ENCODE measurements around the gene BRICD5. TPM values are rescaled to one million over a fixed set of nuclear protein-coding genes. Genes with fewer than 3 reads are reported as not detected.

Gene BRICD5
- total and polyA plus RNA-seq, 2 of the 13 experiments (the other 11 are each of a cell fraction or from before 2014, with no cell fraction given): 1.6 to 5.8 TPM

DNA sequence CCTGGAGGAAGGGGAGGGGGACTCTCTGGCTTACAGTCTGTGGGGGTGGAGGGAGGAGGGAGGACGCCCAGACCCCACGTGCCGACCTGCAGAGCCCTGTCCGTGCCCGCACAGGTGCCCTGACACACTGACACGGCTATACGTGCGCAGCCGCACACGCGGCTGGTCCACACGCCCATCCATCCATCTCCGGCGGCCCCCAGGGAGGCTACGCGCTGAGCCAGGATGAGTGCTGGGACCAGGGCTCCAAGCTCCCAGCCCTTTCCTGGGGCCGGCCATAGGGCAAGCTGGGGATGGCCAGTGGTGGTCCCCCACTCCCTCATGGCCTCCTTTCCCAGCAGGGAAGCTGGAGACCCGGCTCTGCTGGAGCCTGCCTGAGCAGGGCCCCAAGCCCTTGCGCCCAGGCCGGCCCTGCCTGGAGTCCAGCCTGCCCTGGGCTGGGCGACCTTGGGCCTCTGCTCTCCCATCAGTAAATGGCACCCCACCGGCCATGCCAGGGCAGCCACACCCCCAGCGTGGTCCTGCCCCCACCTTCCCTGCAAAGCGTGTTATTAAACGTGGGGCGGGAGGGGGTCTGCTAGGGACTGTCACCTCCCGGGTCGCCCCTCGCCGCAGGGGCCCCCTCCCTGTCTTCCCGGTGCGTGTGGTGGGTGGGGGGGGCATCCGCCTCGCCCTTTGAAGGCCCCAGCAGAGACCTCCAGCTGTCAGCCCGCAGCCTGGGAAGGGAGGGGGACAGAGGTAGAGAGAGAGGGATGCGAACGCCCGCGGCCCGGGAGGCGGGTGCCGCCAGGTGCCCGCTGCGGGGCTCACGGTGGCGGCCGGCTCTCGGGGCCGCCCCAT is 15.1 kb downstream of the BRICD5 start:
- Histone ChIP-seq H3K9me3 (ENCODE audit: low read length) (no peaks in the 10 kb centered on the region), H3K4me3 (replicated peaks in 1 of 3; ENCODE audit: insufficient read depth in 1 of 3, low read depth in 2 of 3, low read length in 3 of 3) (peak overlapping the region; percentile 53 to 66 (median 53)), H2AFZ (ENCODE audit: low read length) (no peak overlapping the region), H3K36me3 (replicated peaks in 1 of 2; ENCODE audit: control insufficient read depth in 1 of 2, insufficient read depth in 2 of 2, low read length in 2 of 2) (no peaks in the 10 kb centered on the region), H4K20me1 (ENCODE audit: insufficient read depth, low read length) (no peaks in the 10 kb centered on the region), H3K27me3 (ENCODE audit: control insufficient read depth in 1 of 2, insufficient read depth in 2 of 2, low read length in 2 of 2) (peaks cover 2 to 39% of the 10 kb centered on the region in 2 experiments; a peak in 3 of 5 replicates), H3K27ac (ENCODE audit: extremely low read length, insufficient read depth, low read length) (no peak overlapping the region), H3K79me2 (ENCODE audit: insufficient read depth, low read length) (no peaks in the 10 kb centered on the region), H3K4me2 (ENCODE audit: low read depth, low read length) (peak overlapping the region; percentile 71), H3K4me1 (ENCODE audit: insufficient read depth, low read length) (peaks cover 59% of the 10 kb centered on the region), H3K9ac (ENCODE audit: insufficient read depth, low read depth, low read length) (peak overlapping the region; percentile 44; the same call in 1 of the 2 replicates)
- FAIRE-seq (no peak), ATAC-seq (peak; percentile 57), DNase-seq (ENCODE audit: low spot score) (no peak)
- POLR2A ChIA-PET: interaction anchor here (0.6 to 2.9 kb wide), 10 partner anchors 9 to 56 kb away, joined by 3 to 19 read pairs (median 4); partner anchors contain the start of genes E4F1, ECI1, PGP and TRAF7
- intact Hi-C loops (cut with micrococcal nuclease; ENCODE audit: unreplicated experiment) (loop anchor here (5.0 kb wide), 2 partner anchors 33 to 57 kb away; partner anchors contain the start of gene ECI1), in situ Hi-C loops (cut with HindIII; ENCODE audit: extremely low pct_ligation_motif_present, low pct_unique_long_range_greater_than_20kb) (no loop called here)
- BruUV-seq (replicated peaks): no TSS peak
- WGBS (ENCODE audit: low lambda C conversion rate): no CpG with 5 or more reads among the region's 49 CpGs
- CTCF ChIA-PET (ENCODE audit: low intra/inter-chr PET ratio, low total read pairs): interaction anchor here (1.6 kb wide), 1 partner anchor 56 kb away, joined by 6 read pairs; the partner anchor contains the start of gene ECI1
- no peak for TF ChIP-seq MXI1 (IDR thresholded peaks at IDR 0.05; ENCODE audit: borderline replicate concordance, low read depth, low read length)
- no peak for TF ChIP-seq ZNF24 (IDR thresholded peaks at IDR 0.05)
- TF ChIP-seq LCORL (IDR thresholded peaks at IDR 0.05): no peak
- TF ChIP-seq LCORL (CRISPR knock-in tag; IDR thresholded peaks at IDR 0.05): 0 out of 2 replicates have a peak, but pooled peaks have one; percentile 10
- peak; percentile 22; the same call in 1 of the 2 replicates for TF ChIP-seq KDM5B (CRISPR knock-in tag; IDR thresholded peaks at IDR 0.05; ENCODE audit: borderline replicate concordance)
- TF ChIP-seq ZFX (CRISPR knock-in tag; IDR thresholded peaks at IDR 0.05; ENCODE audit: low read depth): peak; percentile 47
- TF ChIP-seq, protein P1, sequence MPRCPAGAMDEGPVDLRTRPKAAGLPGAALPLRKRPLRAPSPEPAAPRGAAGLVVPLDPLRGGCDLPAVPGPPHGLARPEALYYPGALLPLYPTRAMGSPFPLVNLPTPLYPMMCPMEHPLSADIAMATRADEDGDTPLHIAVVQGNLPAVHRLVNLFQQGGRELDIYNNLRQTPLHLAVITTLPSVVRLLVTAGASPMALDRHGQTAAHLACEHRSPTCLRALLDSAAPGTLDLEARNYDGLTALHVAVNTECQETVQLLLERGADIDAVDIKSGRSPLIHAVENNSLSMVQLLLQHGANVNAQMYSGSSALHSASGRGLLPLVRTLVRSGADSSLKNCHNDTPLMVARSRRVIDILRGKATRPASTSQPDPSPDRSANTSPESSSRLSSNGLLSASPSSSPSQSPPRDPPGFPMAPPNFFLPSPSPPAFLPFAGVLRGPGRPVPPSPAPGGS (CRISPR knock-in tag; IDR thresholded peaks at IDR 0.05): peak; percentile 50; the same call in 1 of the 2 replicates
- TF ChIP-seq ZNF878 (CRISPR knock-in tag; IDR thresholded peaks at IDR 0.05): no peak
- TF ChIP-seq KDM1A (CRISPR knock-in tag; IDR thresholded peaks at IDR 0.05): no peak
- TF ChIP-seq, protein P2, sequence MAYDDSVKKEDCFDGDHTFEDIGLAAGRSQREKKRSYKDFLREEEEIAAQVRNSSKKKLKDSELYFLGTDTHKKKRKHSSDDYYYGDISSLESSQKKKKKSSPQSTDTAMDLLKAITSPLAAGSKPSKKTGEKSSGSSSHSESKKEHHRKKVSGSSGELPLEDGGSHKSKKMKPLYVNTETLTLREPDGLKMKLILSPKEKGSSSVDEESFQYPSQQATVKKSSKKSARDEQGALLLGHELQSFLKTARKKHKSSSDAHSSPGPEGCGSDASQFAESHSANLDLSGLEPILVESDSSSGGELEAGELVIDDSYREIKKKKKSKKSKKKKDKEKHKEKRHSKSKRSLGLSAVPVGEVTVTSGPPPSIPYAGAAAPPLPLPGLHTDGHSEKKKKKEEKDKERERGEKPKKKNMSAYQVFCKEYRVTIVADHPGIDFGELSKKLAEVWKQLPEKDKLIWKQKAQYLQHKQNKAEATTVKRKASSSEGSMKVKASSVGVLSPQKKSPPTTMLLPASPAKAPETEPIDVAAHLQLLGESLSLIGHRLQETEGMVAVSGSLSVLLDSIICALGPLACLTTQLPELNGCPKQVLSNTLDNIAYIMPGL (CRISPR knock-in tag; IDR thresholded peaks at IDR 0.05; ENCODE audit: borderline replicate concordance in 1 of 2, low read depth in 1 of 2): peak in 1 of 2 experiments; percentile 44; a peak in 1 of 4 replicates
- TF ChIP-seq ZFY (CRISPR knock-in tag; IDR thresholded peaks at IDR 0.05): 0 out of 2 replicates have a peak, but pooled peaks have one; percentile 8
- peak; percentile 71 for TF ChIP-seq ZNF687 (CRISPR knock-in tag; IDR thresholded peaks at IDR 0.05)
- peak; percentile 21; the same call in 1 of the 2 replicates for TF ChIP-seq SAP130 (CRISPR knock-in tag; IDR thresholded peaks at IDR 0.05; ENCODE audit: low read depth)
- TF ChIP-seq MED13 (CRISPR knock-in tag; IDR thresholded peaks at IDR 0.05): no peak
- 0 out of 2 replicates have a peak, but pooled peaks have one; percentile 7 for TF ChIP-seq ZBTB38 (CRISPR knock-in tag; IDR thresholded peaks at IDR 0.05)
- TF ChIP-seq HNRNPL (IDR thresholded peaks at IDR 0.05; ENCODE audit: low read depth, low read length): peak; percentile 65; the same call in 1 of the 2 replicates
